ENCODE data around the gene PCDHGA9. TPM values are rescaled to one million over a fixed set of nuclear protein-coding genes. Genes with fewer than 3 reads are reported as not detected.

Gene PCDHGA9
- total and polyA plus RNA-seq, 2 donors (not counting 3 experiments of a cell fraction or from before 2014, with no cell fraction given), result 1.1 to 3.9 TPM

DNA sequence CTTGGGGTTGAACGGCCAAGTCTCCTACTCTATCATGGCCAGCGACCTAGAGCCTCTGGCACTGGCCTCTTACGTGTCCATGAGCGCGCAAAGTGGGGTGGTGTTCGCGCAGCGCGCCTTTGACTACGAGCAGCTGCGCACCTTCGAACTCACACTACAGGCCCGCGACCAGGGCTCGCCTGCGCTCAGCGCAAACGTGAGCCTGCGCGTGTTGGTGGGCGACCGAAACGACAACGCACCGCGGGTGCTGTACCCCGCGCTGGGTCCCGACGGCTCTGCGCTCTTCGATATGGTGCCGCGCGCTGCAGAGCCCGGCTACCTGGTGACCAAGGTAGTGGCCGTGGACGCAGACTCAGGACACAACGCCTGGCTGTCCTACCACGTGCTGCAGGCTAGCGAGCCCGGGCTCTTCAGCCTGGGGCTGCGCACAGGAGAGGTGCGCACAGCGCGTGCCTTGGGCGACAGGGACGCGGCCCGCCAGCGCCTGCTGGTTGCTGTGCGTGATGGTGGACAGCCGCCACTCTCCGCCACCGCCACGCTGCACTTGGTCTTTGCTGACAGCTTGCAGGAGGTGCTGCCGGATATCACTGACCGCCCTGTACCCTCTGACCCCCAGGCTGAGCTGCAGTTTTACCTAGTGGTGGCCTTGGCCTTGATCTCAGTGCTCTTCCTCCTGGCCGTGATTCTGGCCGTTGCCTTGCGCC lies 2.9 kb upstream of the PCDHGA9 start:
- H3K9ac ChIP-seq (replicated peaks; ENCODE audit: extremely low read depth, insufficient read depth, low read length), result no peak overlapping the region
- POLR2A ChIA-PET, result no interaction called here
- FAIRE-seq, result no peak

DNA sequence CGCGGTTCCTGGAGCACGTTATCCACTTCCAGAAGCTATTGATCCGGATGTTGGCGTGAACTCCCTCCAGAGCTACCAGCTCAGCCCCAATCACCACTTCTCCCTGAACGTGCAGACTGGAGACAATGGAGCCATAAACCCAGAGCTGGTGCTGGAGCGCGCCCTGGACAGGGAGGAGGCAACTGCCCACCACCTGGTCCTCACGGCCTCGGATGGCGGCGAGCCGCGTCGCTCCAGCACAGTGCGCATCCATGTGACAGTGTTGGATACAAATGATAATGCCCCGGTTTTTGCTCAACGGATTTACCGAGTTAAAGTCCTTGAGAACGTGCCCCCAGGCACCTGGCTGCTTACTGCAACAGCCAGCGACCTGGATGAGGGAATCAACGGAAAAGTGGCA lies 809 bp downstream of the PCDHGA9 start:
- dilution Hi-C loops (cut with MboI; ENCODE audit: extremely low pct_ligation_motif_present, low sequenced_read_pairs) (no loop called here), intact Hi-C loops (cut with micrococcal nuclease) (no loop called here)
- DNase-seq (ENCODE audit: low read depth, low spot score), result no peak
- no TSS peak for BruUV-seq (replicated peaks)
- ChIA-PET POLR2A (no interaction called here), CTCF (interaction anchor here (0.8 to 1.9 kb wide), 15 partner anchors 10 to 164 kb away, joined by 3 to 23 read pairs (median 4); partner anchors contain the start of genes PCDHGA10, PCDHGA11, PCDHGA12 and PCDHGB1)
- H3K79me2 ChIP-seq (ENCODE audit: control insufficient read depth, insufficient read depth, low read length), result no peaks in the 10 kb centered on the region
- H3K4me1 ChIP-seq (ENCODE audit: control insufficient read depth, extremely low read depth, insufficient read depth, low read length), result peaks cover 2% of the 10 kb centered on the region
- H4K20me1 ChIP-seq (replicated peaks; ENCODE audit: control insufficient read depth, extremely low read depth, insufficient read depth, low read length), result no peaks in the 10 kb centered on the region
- TF ChIP-seq POLR2A (IDR thresholded peaks at IDR 0.05; ENCODE audit: low read depth, low read length) (no peak), JUN (IDR thresholded peaks at IDR 0.05; ENCODE audit: borderline replicate concordance, insufficient read depth, insufficient read length, low read depth) (no peak), EZH2 (IDR thresholded peaks at IDR 0.05; ENCODE audit: borderline replicate concordance, low read depth, low read length, severe bottlenecking) (no peak), FOS (IDR thresholded peaks at IDR 0.05; ENCODE audit: borderline replicate concordance, insufficient read depth, low read length) (no peak), GATA2 (IDR thresholded peaks at IDR 0.05; ENCODE audit: insufficient read depth, insufficient read length, low read depth, low read length) (no peak), MAX (IDR thresholded peaks at IDR 0.05; ENCODE audit: insufficient read depth, insufficient read length) (no peak), POLR2AphosphoS5 (IDR thresholded peaks at IDR 0.05; ENCODE audit: insufficient read depth, low read depth, low read length) (no peak), MYC (IDR thresholded peaks at IDR 0.05; ENCODE audit: low read depth, low read length) (no peak)
- TF ChIP-seq, protein P1, sequence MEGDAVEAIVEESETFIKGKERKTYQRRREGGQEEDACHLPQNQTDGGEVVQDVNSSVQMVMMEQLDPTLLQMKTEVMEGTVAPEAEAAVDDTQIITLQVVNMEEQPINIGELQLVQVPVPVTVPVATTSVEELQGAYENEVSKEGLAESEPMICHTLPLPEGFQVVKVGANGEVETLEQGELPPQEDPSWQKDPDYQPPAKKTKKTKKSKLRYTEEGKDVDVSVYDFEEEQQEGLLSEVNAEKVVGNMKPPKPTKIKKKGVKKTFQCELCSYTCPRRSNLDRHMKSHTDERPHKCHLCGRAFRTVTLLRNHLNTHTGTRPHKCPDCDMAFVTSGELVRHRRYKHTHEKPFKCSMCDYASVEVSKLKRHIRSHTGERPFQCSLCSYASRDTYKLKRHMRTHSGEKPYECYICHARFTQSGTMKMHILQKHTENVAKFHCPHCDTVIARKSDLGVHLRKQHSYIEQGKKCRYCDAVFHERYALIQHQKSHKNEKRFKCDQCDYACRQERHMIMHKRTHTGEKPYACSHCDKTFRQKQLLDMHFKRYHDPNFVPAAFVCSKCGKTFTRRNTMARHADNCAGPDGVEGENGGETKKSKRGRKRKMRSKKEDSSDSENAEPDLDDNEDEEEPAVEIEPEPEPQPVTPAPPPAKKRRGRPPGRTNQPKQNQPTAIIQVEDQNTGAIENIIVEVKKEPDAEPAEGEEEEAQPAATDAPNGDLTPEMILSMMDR (IDR thresholded peaks at IDR 0.05; ENCODE audit: extremely low read depth in 1 of 2, insufficient read depth in 1 of 2, low read depth in 1 of 2, low read length in 2 of 2), result no peak
- H2AFZ ChIP-seq (ENCODE audit: low read depth, low read length), result no peak overlapping the region
- H3K9ac ChIP-seq (replicated peaks; ENCODE audit: extremely low read depth, insufficient read depth, low read length), result no peak overlapping the region
- H3K9me3 ChIP-seq (replicated peaks; ENCODE audit: control insufficient read depth, insufficient read depth, low read length), result no peaks in the 10 kb centered on the region
- no peak overlapping the region for H3K4me3 ChIP-seq (replicated peaks in 1 of 3; ENCODE audit: insufficient read depth in 1 of 3, low read depth in 1 of 3, low read length in 3 of 3)
- H3K27ac ChIP-seq (ENCODE audit: insufficient read depth, low read depth, low read length), result no peak overlapping the region
- no peaks in the 10 kb centered on the region for H3K9me1 ChIP-seq (replicated peaks; ENCODE audit: control insufficient read depth, extremely low read depth, insufficient read depth, low read length)
- FAIRE-seq, result no peak
- peaks cover 49 to 73% of the 10 kb centered on the region in 2 experiments for H3K27me3 ChIP-seq (ENCODE audit: control insufficient read depth in 2 of 2, insufficient read depth in 2 of 2, low read length in 2 of 2)
- H3K36me3 ChIP-seq (ENCODE audit: control insufficient read depth in 2 of 2, extremely low read depth in 1 of 2, insufficient read depth in 2 of 2, low read length in 2 of 2), result no peaks in the 10 kb centered on the region
- no peak overlapping the region for H3K4me2 ChIP-seq (ENCODE audit: insufficient read depth, low read length)

More for the DNA sequence above, 2.9 kb upstream of the PCDHGA9 start:
- Histone ChIP-seq H3K9me1 (replicated peaks; ENCODE audit: control insufficient read depth, extremely low read depth, insufficient read depth, low read length) (no peaks in the 10 kb centered on the region), H3K36me3 (ENCODE audit: control insufficient read depth in 2 of 2, extremely low read depth in 1 of 2, insufficient read depth in 2 of 2, low read length in 2 of 2) (no peaks in the 10 kb centered on the region), H3K4me1 (ENCODE audit: control insufficient read depth, extremely low read depth, insufficient read depth, low read length) (peaks cover 2% of the 10 kb centered on the region), H3K27ac (ENCODE audit: insufficient read depth, low read depth, low read length) (no peak overlapping the region), H3K9me3 (replicated peaks; ENCODE audit: control insufficient read depth, insufficient read depth, low read length) (no peaks in the 10 kb centered on the region), H2AFZ (ENCODE audit: low read depth, low read length) (no peak overlapping the region), H3K79me2 (ENCODE audit: control insufficient read depth, insufficient read depth, low read length) (no peaks in the 10 kb centered on the region), H3K27me3 (ENCODE audit: control insufficient read depth in 2 of 2, insufficient read depth in 2 of 2, low read length in 2 of 2) (peaks cover 38 to 72% of the 10 kb centered on the region in 2 experiments), H3K4me3 (replicated peaks in 1 of 3; ENCODE audit: insufficient read depth in 1 of 3, low read depth in 1 of 3, low read length in 3 of 3) (no peak overlapping the region), H3K4me2 (ENCODE audit: insufficient read depth, low read length) (no peak overlapping the region), H4K20me1 (replicated peaks; ENCODE audit: control insufficient read depth, extremely low read depth, insufficient read depth, low read length) (no peaks in the 10 kb centered on the region)
- dilution Hi-C loops (cut with MboI; ENCODE audit: extremely low pct_ligation_motif_present, low sequenced_read_pairs), result no loop called here
- no TSS peak for BruUV-seq (replicated peaks)
- no peak for DNase-seq (ENCODE audit: low read depth, low spot score)
- CTCF ChIA-PET, result interaction anchor here (0.9 to 2.0 kb wide), 3 partner anchors 10 to 164 kb away, joined by 3 to 6 read pairs (median 5); partner anchors contain the start of gene PCDHGA11
- intact Hi-C loops (cut with micrococcal nuclease), result no loop called here
- TF ChIP-seq EZH2 (IDR thresholded peaks at IDR 0.05; ENCODE audit: borderline replicate concordance, low read depth, low read length, severe bottlenecking), result peak; percentile 41
- no peak for TF ChIP-seq POLR2A (IDR thresholded peaks at IDR 0.05; ENCODE audit: low read depth, low read length)

Measured in endothelial cell of umbilical vein (primary cell).